ENCODE data around the gene SNRPE.
"Not testable (repeated sequence)": the region's sequence is repeated elsewhere in the genome, so short reads cannot be mapped to it uniquely, and the experiment has no call there.

SNRPE gene

GRCh38 chr1:203843435-203843834 is 18.0 kb upstream of the SNRPE start (continued):
- no peak for TF ChIP-seq ZSCAN5A (tag by site-specific recombination; IDR thresholded peaks at IDR 0.05)
- TF ChIP-seq ZNF521 (tag by site-specific recombination; IDR thresholded peaks at IDR 0.05), result no peak

DNA sequence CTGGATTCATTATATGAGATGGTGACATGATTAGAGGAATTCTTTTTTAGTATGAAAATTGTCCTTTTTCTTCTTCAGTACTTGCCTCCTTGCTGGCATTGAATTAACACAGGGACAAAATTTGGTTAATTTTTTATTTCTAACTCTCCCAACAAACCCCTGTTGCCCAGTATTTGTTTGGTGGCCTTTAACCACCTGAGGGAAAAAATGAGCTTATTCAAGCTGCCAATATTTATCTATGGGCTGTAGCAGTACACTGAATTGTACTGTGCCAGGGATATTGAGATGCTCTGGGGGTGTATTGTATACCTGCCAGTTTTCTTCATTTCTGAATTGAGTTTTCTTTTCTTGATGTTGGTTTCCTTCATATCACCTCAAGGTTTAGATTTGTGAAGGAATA is 8.3 kb upstream of the SNRPE start:
- POLR2A ChIA-PET; CTCF ChIA-PET; H3K4me1 ChIP-seq (ENCODE audit: control insufficient read depth, insufficient read depth, low read length); H3K4me3 ChIP-seq (ENCODE audit: low read depth, low read length); H3K9me3 ChIP-seq (ENCODE audit: control insufficient read depth, insufficient read depth, low read depth, low read length); H3K27ac ChIP-seq (ENCODE audit: extremely low read depth, low read depth, low read length): not testable (repeated sequence)
- peaks cover 53 to 84% of the 10 kb centered on the region in 2 experiments for H3K36me3 ChIP-seq (ENCODE audit: control insufficient read depth in 2 of 2, insufficient read depth in 1 of 2, low read length in 2 of 2)

DNA sequence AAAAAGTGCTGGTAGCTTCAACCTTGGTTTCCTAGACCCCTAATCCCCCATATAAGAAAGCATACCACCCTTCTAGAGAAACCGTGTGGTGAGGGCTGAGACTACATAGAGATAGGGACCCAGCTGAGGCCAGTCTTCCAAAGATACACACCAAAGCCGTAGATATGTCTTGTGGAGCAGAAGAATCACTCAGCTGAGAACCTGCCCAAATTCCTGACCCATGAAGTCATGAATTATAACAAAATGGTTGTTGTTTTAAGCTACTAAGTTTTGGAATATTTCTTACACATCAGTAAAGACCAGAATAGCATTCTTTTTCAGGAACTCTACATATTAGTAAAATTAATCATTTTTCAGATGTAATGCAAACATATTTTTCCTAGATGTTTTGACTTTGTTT is 3.3 kb upstream of the SNRPE start:
- Histone ChIP-seq H3K36me3 (ENCODE audit: control insufficient read depth in 2 of 2, insufficient read depth in 1 of 2, low read length in 2 of 2) (peaks cover 17 to 38% of the 10 kb centered on the region in 2 experiments), H3K27ac (ENCODE audit: extremely low read depth, low read depth, low read length) (no peak overlapping the region), H3K4me3 (ENCODE audit: low read depth, low read length) (no peak overlapping the region), H3K4me1 (ENCODE audit: control insufficient read depth, insufficient read depth, low read length) (peaks cover 5% of the 10 kb centered on the region), H3K9me3 (ENCODE audit: control insufficient read depth, insufficient read depth, low read depth, low read length) (no peaks in the 10 kb centered on the region)
- no peak for TF ChIP-seq ZNF335 (tag by site-specific recombination; conservative IDR thresholded peaks at IDR 0.05)
- no peak for TF ChIP-seq EGR2 (tag by site-specific recombination; IDR thresholded peaks at IDR 0.05; ENCODE audit: low read depth)
- no peak for TF ChIP-seq SETDB1 (IDR thresholded peaks at IDR 0.05; ENCODE audit: insufficient read length, low read length)
- TF ChIP-seq, protein P1, sequence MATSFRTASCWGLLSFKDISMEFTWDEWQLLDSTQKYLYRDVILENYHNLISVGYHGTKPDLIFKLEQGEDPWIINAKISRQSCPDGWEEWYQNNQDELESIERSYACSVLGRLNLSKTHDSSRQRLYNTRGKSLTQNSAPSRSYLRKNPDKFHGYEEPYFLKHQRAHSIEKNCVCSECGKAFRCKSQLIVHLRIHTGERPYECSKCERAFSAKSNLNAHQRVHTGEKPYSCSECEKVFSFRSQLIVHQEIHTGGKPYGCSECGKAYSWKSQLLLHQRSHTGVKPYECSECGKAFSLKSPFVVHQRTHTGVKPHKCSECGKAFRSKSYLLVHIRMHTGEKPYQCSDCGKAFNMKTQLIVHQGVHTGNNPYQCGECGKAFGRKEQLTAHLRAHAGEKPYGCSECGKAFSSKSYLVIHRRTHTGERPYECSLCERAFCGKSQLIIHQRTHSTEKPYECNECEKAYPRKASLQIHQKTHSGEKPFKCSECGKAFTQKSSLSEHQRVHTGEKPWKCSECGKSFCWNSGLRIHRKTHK (tag by site-specific recombination; IDR thresholded peaks at IDR 0.05), result no peak
- TF ChIP-seq SALL2 (tag by site-specific recombination; IDR thresholded peaks at IDR 0.05; ENCODE audit: borderline replicate concordance), result no peak
- no peak for TF ChIP-seq ZNF2 (tag by site-specific recombination; IDR thresholded peaks at IDR 0.05)
- TF ChIP-seq ZNF843 (tag by site-specific recombination; IDR thresholded peaks at IDR 0.05), result no peak
- TF ChIP-seq ZNF600 (tag by site-specific recombination; IDR thresholded peaks at IDR 0.05), result 0 out of 2 replicates have a peak, but pooled peaks have one; percentile 36
- TF ChIP-seq, protein P2, sequence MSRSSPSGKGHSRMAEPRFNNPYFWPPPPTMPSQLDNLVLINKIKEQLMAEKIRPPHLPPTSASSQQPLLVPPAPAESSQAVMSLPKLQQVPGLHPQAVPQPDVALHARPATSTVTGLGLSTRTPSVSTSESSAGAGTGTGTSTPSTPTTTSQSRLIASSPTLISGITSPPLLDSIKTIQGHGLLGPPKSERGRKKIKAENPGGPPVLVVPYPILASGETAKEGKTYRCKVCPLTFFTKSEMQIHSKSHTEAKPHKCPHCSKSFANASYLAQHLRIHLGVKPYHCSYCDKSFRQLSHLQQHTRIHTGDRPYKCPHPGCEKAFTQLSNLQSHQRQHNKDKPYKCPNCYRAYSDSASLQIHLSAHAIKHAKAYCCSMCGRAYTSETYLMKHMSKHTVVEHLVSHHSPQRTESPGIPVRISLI (tag by site-specific recombination; IDR thresholded peaks at IDR 0.05), result peak; percentile 53; the same call in 1 of the 2 replicates
- no peak for TF ChIP-seq ZNF16 (tag by site-specific recombination; IDR thresholded peaks at IDR 0.05; ENCODE audit: low read depth)
- no peak for TF ChIP-seq ZNF785 (tag by site-specific recombination; IDR thresholded peaks at IDR 0.05)
- no peak for TF ChIP-seq ZFP3 (tag by site-specific recombination; IDR thresholded peaks at IDR 0.05; ENCODE audit: low read depth)
- TF ChIP-seq ZNF677 (tag by site-specific recombination; IDR thresholded peaks at IDR 0.05), result no peak
- no peak for TF ChIP-seq ZNF132 (tag by site-specific recombination; IDR thresholded peaks at IDR 0.05; ENCODE audit: borderline replicate concordance)
- TF ChIP-seq ZBTB17 (tag by site-specific recombination; IDR thresholded peaks at IDR 0.05), result 0 out of 2 replicates have a peak, but pooled peaks have one; percentile 18
- TF ChIP-seq ZNF121 (tag by site-specific recombination; IDR thresholded peaks at IDR 0.05), result no peak
- TF ChIP-seq ZEB2 (tag by site-specific recombination; IDR thresholded peaks at IDR 0.05), result no peak
- no peak for TF ChIP-seq ZNF561 (tag by site-specific recombination; IDR thresholded peaks at IDR 0.05; ENCODE audit: borderline replicate concordance)
- no peak for TF ChIP-seq ZNF626 (tag by site-specific recombination; IDR thresholded peaks at IDR 0.05)
- TF ChIP-seq, protein P3, sequence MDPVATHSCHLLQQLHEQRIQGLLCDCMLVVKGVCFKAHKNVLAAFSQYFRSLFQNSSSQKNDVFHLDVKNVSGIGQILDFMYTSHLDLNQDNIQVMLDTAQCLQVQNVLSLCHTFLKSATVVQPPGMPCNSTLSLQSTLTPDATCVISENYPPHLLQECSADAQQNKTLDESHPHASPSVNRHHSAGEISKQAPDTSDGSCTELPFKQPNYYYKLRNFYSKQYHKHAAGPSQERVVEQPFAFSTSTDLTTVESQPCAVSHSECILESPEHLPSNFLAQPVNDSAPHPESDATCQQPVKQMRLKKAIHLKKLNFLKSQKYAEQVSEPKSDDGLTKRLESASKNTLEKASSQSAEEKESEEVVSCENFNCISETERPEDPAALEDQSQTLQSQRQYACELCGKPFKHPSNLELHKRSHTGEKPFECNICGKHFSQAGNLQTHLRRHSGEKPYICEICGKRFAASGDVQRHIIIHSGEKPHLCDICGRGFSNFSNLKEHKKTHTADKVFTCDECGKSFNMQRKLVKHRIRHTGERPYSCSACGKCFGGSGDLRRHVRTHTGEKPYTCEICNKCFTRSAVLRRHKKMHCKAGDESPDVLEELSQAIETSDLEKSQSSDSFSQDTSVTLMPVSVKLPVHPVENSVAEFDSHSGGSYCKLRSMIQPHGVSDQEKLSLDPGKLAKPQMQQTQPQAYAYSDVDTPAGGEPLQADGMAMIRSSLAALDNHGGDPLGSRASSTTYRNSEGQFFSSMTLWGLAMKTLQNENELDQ (tag by site-specific recombination; IDR thresholded peaks at IDR 0.05; ENCODE audit: low read depth), result no peak
- no peak for TF ChIP-seq ZFP41 (tag by site-specific recombination; IDR thresholded peaks at IDR 0.05; ENCODE audit: borderline replicate concordance)
- POLR2A ChIA-PET, result no interaction called here
- CTCF ChIA-PET, result interaction anchor here (0.6 to 5.0 kb wide), 6 partner anchors 26 to 645 kb away, joined by 3 to 63 read pairs (median 4); no protein-coding TSS in a partner anchor

All from HEK293 (cell line).